A549 (cell line): Measurements from ENCODE around the gene PHTF2. TPM values are rescaled to one million over a fixed set of nuclear protein-coding genes. Genes with fewer than 3 reads are reported as not detected.

Source experiments
- ATAC-seq, 2 experiments: fragments of 200-7000 bp in 1 of 2; fragments of >200 bp in 1 of 2; cut with Nextera tagmentation in 1 of 2; cut with Tn5 transposase in 1 of 2; 3 replicates each; pipeline versions ENCODE4 v1.8.0 to v1.9.1; 2018 to 2020; ENCODE audit warnings: mild to moderate bottlenecking in 1 of 2, moderate library complexity in 1 of 2
- CTCF ChIA-PET: fragments of 300-600 bp; sonication (Branson Sonifier 250); formaldehyde crosslinking; extraction: SDS; loops from one replicate; lab custom pipeline; 2021; ENCODE audit warnings: antibody characterized with exemption, inconsistent platforms; lab: Yijun Ruan, JAX
- POLR2A ChIA-PET: fragments of 350-600 bp; formaldehyde crosslinking; extraction: SDS; loops from one replicate; lab custom pipeline; 2021; ENCODE audit warnings: antibody characterized with exemption, inconsistent platforms; lab: Yijun Ruan, JAX
- DNase-seq, 2 experiments: peaks; one replicate each; pipeline versions ENCODE4 v3.0.0 to v3.0.0-alpha.2; 2011 to 2016; ENCODE audit warnings: low read depth in 1 of 2, low spot score in 1 of 2
- FAIRE-seq: peaks from 2 replicates; lab custom pipeline; 2011; peaks lifted over from hg19 to GRCh38; lab: Jason Lieb, UNC
- H3K27ac ChIP-seq, 2 experiments: fragments of >200 bp; sonication (Bioruptor Twin); formaldehyde crosslinking; 3 replicates each; pipeline ENCODE4 v1.5.1; 2016 to 2017
- H3K4me1 ChIP-seq: fragments of >200 bp; sonication (Bioruptor Twin); formaldehyde crosslinking; 3 replicates; pipeline ENCODE4 v1.6.1; 2016
- H3K4me2 ChIP-seq: fragments of >200 bp; sonication (Bioruptor Twin); formaldehyde crosslinking; 3 replicates; pipeline ENCODE4 v1.6.1; 2016
- H3K4me3 ChIP-seq: fragments of >200 bp; sonication (Bioruptor Twin); formaldehyde crosslinking; 3 replicates; pipeline ENCODE4 v1.5.1; 2016
- H3K9me3 ChIP-seq: fragments of >200 bp; sonication (Bioruptor Twin); formaldehyde crosslinking; 3 replicates; pipeline ENCODE4 v1.6.1; 2016
- CBX8 ChIP-seq: fragments of 200-600 bp; sonication (generic); IDR thresholded peaks from 2 replicates; pipeline ENCODE4 v1.6.1; 2016
- CHD2 ChIP-seq: fragments of 150-350 bp; IDR thresholded peaks from 2 replicates; pipeline ENCODE4 v1.6.1; 2014; ENCODE audit warnings: low read length; ENCODE audit not compliant: partially characterized antibody
- EHF ChIP-seq: fragments of 250-450 bp; sonication (Bioruptor Pico); IDR thresholded peaks from 2 replicates; pipeline ENCODE4 v1.5.0; 2020; ENCODE audit warnings: mild to moderate bottlenecking
- EP300 ChIP-seq, 2 experiments: fragments of >200 bp; sonication (Bioruptor Twin); formaldehyde crosslinking; IDR thresholded peaks; 2 replicates in 1 of 2; 3 replicates in 1 of 2; pipeline ENCODE4 v1.6.1; 2016 to 2017
- FOSL2 ChIP-seq, 2 experiments: fragments of 450-650 bp in 1 of 2; fragments of >200 bp in 1 of 2; sonication (Bioruptor Twin) in 1 of 2; formaldehyde crosslinking; IDR thresholded peaks; 2 replicates each; pipeline versions ENCODE4 v1.5.0 to v1.6.1; 2016 to 2020; ENCODE audit warnings: mild to moderate bottlenecking in 1 of 2, moderate library complexity in 1 of 2
- HEYL ChIP-seq: fragments of 250-450 bp; sonication (Bioruptor Pico); IDR thresholded peaks from 2 replicates; pipeline ENCODE4 v1.8.0; 2021; ENCODE audit warnings: mild to moderate bottlenecking, moderate library complexity
- HOXB5 ChIP-seq: fragments of 250-450 bp; sonication (Bioruptor Pico); IDR thresholded peaks from 2 replicates; pipeline ENCODE4 v1.5.0; 2020; ENCODE audit warnings: mild to moderate bottlenecking, moderate library complexity
- MAFK ChIP-seq: fragments of 450-650 bp; IDR thresholded peaks from 2 replicates; pipeline ENCODE4 v1.6.1; 2014; ENCODE audit not compliant: partially characterized antibody
- NPAS2 ChIP-seq: fragments of 250-450 bp; sonication (Bioruptor Pico); IDR thresholded peaks from 2 replicates; pipeline ENCODE4 v1.8.0; 2022; ENCODE audit warnings: mild to moderate bottlenecking, moderate library complexity, borderline replicate concordance
- RCOR1 ChIP-seq: fragments of 150-350 bp; IDR thresholded peaks from 2 replicates; pipeline ENCODE4 v1.6.1; 2014; ENCODE audit warnings: antibody characterized with exemption, low read length, low read depth
- RNF2 ChIP-seq: fragments of 200-600 bp; sonication (generic); IDR thresholded peaks from 2 replicates; pipeline ENCODE4 v1.6.1; 2016; ENCODE audit warnings: low read depth, mild to moderate bottlenecking, antibody characterized with exemption, moderate library complexity, borderline replicate concordance
- TFCP2L1 ChIP-seq: fragments of 250-450 bp; sonication (Bioruptor Pico); IDR thresholded peaks from 2 replicates; pipeline ENCODE4 v1.5.0; 2021; ENCODE audit warnings: mild to moderate bottlenecking
- ZFP36 ChIP-seq: fragments of 450-650 bp; IDR thresholded peaks from 2 replicates; pipeline ENCODE4 v1.6.1; 2014; ENCODE audit warnings: borderline replicate concordance; ENCODE audit not compliant: partially characterized antibody
- WGBS: methylation state at CpG from one replicate; pipeline ENCODE4 v1.1.6; 2017; ENCODE audit errors: missing lambda C conversion rate; 5-methylcytosine and 5-hydroxymethylcytosine counted together
- polyA plus RNA-seq, 4 experiments: library from polyadenylated mRNA; depleted of rRNA in 3 of 4; stranded (reverse); fragments of >200 nt; fragmentation: RNase III in 1 of 4; extraction: RNeasy Plus Mini Kit Qiagen cat#74134 plus additional on column Dnase treatment in 1 of 4; gene quantifications; 2 replicates in 3 of 4; 3 replicates in 1 of 4; pipeline ENCODE4 v1.2.3, GENCODE V29; 2011 to 2017
- TF ChIP-seq, protein P1 (sequence below): IDR thresholded peaks from 2 replicates; pipeline ENCODE4 v1.6.1; 2012

The PHTF2 gene
- polyA plus RNA-seq, 2 of the 4 experiments (the other 2 are of a cell fraction) = 14.5 to 41.6 TPM

DNA sequence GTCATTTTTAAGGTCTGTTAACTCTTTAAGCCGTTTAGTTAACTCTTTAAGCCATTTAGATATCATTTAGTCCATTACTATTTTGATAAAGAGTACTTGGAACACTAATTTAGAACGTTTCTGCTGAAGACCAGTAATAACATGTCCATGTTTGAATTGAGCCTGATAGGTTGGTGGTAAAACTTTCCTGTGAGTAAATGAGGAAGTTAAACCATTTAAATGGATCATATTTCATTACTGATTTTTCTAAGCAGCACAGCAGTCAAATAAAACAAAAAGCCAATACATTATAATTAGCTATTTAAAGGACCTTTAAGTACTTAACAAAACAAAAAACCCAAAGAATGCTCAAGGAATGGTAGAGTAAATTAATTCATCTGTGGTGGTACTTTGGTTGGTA is 29.4 kb downstream of the PHTF2 start (continued):
- TF ChIP-seq RCOR1 = no peak
- TF ChIP-seq, all 56 proteins: peak for 0

DNA sequence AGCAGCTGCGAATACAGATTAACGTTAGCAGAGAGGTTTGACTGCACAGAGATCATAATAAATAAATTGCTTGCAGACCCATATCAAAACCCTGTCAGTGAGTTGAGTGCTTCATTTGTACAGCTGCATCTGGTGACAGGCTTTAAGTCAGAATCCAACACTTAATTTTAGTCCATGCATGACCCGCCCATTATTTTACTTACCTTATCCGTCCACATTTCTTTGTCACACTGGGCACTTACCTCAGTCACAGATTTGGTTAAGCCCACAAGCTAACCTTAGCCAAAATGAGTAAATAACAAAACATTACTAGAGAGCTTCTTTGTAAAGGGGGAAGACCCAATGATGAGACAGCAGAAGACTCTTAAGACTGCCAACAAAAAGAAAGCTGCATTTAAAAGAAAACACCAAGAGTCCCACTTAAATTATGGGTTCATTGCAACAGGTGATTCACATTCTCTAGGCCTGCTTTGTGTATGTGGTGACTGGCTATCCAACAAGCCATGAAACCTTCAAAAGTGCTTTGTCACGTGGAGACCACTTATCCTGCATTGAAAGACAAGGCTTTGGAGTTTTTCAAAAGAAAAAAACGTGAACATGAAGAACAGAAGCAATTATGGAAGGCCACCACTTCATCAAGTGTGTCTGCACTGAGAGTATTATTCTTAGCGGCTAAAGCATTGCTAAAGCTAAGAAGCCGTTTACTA is 32.2 kb downstream of the PHTF2 start:
- ChIA-PET POLR2A (no interaction called here), CTCF (interaction anchor here (1.0 kb wide), 1 partner anchor 10 kb away, joined by 5 read pairs; no protein-coding TSS in a partner anchor)
- no peak for FAIRE-seq

DNA sequence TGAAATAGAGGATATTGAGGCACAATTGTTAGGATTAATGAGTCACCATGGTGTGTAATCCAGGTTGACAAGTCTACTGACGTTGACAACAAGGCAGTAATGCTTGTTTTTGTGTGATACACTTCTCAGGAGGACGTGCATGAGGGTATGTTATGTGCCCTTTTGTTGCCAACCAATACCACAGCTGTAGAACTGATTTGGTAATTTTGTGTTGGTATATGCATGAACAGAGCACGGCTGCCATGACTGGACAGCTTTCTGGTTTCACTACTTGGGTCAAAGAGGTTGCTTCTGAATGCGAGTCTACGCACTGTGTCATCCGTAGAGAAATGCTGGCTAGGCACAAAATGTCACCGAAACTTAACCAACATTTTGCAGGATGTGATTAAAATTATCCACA is 32.9 kb downstream of the PHTF2 start:
- FAIRE-seq (no peak), ATAC-seq (no peak)
- H3K9me3 ChIP-seq = no peaks in the 10 kb centered on the region
- peaks cover 18% of the 10 kb centered on the region for H3K4me1 ChIP-seq
- no peak overlapping the region for H3K4me2 ChIP-seq
- 88% methylated on average over 7 of the region's 7 CpGs for WGBS
- POLR2A ChIA-PET = no interaction called here
- H3K27ac ChIP-seq = no peak overlapping the region; a peak in 1 of 6 replicates
- TF ChIP-seq EP300 (IDR thresholded peaks at IDR 0.05) (no peak), FOSL2 (IDR thresholded peaks at IDR 0.05) (no peak), FOSL2 (CRISPR knock-in tag; IDR thresholded peaks at IDR 0.05) (0 out of 2 replicates have a peak, but pooled peaks have one; percentile 8), MAFK (peak; percentile 56)
- TF ChIP-seq, all 56 proteins: peak for 2
- DNase-seq = no peak
- CTCF ChIA-PET = interaction anchor here (0.6 to 1.0 kb wide), 4 partner anchors 9 to 234 kb away, joined by 3 to 5 read pairs (median 4); no protein-coding TSS in a partner anchor
- no peak overlapping the region for H3K4me3 ChIP-seq

More for the DNA sequence above, 32.2 kb downstream of the PHTF2 start:
- WGBS = 83% methylated on average over 8 of the region's 8 CpGs
- Histone ChIP-seq H3K4me3 (no peak overlapping the region), H3K27ac (no peak overlapping the region), H3K4me1 (peaks cover 18% of the 10 kb centered on the region), H3K9me3 (no peaks in the 10 kb centered on the region), H3K4me2 (no peak overlapping the region)
- no peak for ATAC-seq
- DNase-seq = no peak
- TF ChIP-seq HOXB5 (CRISPR knock-in tag) (no peak), RNF2 (no peak), NPAS2 (no peak), CBX8 (no peak)

DNA sequence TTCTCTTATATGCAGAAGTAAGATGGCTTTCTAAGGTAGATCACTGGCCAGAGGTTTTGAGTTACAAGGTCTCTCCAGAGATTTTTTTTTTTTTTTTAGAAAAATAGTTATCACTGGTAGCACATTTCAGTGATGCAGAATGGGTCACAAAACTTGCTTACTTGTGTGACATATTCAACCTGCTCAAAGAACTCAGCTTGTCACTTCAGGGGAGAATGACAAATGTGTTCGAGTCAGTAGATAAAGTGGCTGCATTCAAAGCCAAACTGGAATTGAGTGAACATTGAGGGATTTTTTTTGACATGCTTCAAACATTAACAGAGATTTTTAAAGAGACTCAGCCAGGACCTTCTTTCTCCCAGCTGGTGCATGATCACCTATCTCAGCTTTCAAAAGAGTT is 33.4 kb downstream of the PHTF2 start:
- Histone ChIP-seq H3K4me2 (no peak overlapping the region), H3K4me3 (no peak overlapping the region), H3K9me3 (no peaks in the 10 kb centered on the region), H3K4me1 (peaks cover 18% of the 10 kb centered on the region), H3K27ac (no peak overlapping the region; a peak in 1 of 6 replicates)
- CTCF ChIA-PET = interaction anchor here (0.6 to 1.0 kb wide), 4 partner anchors 9 to 234 kb away, joined by 3 to 5 read pairs (median 4); no protein-coding TSS in a partner anchor
- DNase-seq (no peak), FAIRE-seq (no peak), ATAC-seq (no peak)
- POLR2A ChIA-PET = no interaction called here
- 77% methylated on average over 1 of the region's 1 CpG for WGBS
- TF ChIP-seq HEYL (CRISPR knock-in tag) (no peak), EHF (CRISPR knock-in tag) (no peak), TFCP2L1 (CRISPR knock-in tag) (no peak), ZFP36 (no peak), CHD2 (no peak), FOSL2 (IDR thresholded peaks at IDR 0.05) (no peak), FOSL2 (CRISPR knock-in tag; IDR thresholded peaks at IDR 0.05) (no peak)
- TF ChIP-seq, protein P1, sequence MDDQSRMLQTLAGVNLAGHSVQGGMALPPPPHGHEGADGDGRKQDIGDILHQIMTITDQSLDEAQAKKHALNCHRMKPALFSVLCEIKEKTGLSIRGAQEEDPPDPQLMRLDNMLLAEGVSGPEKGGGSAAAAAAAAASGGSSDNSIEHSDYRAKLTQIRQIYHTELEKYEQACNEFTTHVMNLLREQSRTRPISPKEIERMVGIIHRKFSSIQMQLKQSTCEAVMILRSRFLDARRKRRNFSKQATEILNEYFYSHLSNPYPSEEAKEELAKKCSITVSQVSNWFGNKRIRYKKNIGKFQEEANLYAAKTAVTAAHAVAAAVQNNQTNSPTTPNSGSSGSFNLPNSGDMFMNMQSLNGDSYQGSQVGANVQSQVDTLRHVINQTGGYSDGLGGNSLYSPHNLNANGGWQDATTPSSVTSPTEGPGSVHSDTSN = no peak

DNA sequence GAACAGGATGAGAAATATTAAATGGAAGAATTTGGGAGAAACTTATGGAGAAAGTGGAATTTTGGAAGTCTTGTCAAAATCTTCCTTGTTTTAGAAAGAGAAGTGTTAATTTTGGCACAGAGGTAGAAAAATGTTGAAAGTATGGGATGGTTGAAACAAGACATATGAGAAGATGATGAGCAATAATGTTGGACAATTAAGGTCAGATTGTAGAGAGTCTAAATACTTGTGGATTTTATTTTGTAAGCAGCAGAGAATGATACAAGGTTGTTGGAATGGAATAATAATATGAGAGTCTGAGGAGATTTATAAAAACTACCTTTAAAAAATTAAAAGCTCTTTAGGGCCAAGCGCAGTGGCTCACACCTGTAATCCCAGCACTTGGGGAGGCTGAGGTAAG is 34.6 kb downstream of the PHTF2 start:
- POLR2A ChIA-PET = no interaction called here
- 89% methylated on average over 1 of the region's 1 CpG for WGBS
- FAIRE-seq (no peak), ATAC-seq (no peak), DNase-seq (no peak)
- no peak overlapping the region for H3K4me2 ChIP-seq
- no peak overlapping the region for H3K4me3 ChIP-seq
- peaks cover 28% of the 10 kb centered on the region for H3K4me1 ChIP-seq
- TF ChIP-seq TFCP2L1 (CRISPR knock-in tag) = no peak
- peak overlapping the region; percentile 80; a peak in 3 of 6 replicates for H3K27ac ChIP-seq
- H3K9me3 ChIP-seq = no peaks in the 10 kb centered on the region
- CTCF ChIA-PET = interaction anchor here (0.7 to 0.8 kb wide), 2 partner anchors 9 to 12 kb away, joined by 3 to 4 read pairs; no protein-coding TSS in a partner anchor
